Measurements from ENCODE around the gene ATMIN. TPM values are rescaled to one million over a fixed set of nuclear protein-coding genes. Genes with fewer than 3 reads are reported as not detected.

The ATMIN gene
- total RNA-seq, 1 experiment from 2014 or later = 66.6 TPM

DNA sequence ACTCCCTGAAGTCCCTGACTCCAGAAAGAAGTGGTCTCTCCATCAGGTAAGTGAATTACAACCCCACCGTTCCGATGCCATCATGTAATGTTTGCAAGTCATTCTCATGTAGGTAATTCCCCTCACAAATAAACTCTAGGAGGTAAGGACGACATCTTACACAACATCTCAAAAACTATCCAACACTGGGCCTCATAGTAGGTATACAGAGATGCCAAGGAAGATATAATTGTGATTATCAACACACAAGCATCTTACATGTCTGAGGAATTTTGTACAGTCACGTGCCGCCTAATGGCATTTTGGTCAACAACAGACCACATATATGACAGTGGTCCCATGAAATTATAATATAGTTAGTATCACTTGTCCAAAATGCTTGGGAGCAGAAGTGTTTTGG lies 53.2 kb downstream of the ATMIN start:
- Histone ChIP-seq H3K14ac (ENCODE audit: insufficient read depth, low read length) (no peak overlapping the region), H3K18ac (ENCODE audit: insufficient read length, low read depth, low read length) (no peak overlapping the region), H3K4me1 (ENCODE audit: insufficient read depth, low read length) (no peaks in the 10 kb centered on the region), H3K23ac (ENCODE audit: insufficient read length, low read depth, low read length) (no peak overlapping the region), H2AK5ac (ENCODE audit: insufficient read length, low read length) (no peak overlapping the region), H3K27ac (ENCODE audit: insufficient read length, low read depth, low read length) (no peak overlapping the region), H3K23me2 (ENCODE audit: insufficient read length, low read depth, low read length, poor library complexity, severe bottlenecking) (no peaks in the 10 kb centered on the region), H3K79me1 (ENCODE audit: insufficient read depth, low read depth, low read length, poor library complexity, severe bottlenecking) (peaks cover 2% of the 10 kb centered on the region), H2AFZ (ENCODE audit: low read length) (no peak overlapping the region), H2BK20ac (ENCODE audit: low read depth, low read length, poor library complexity, severe bottlenecking) (no peak overlapping the region), H2BK12ac (ENCODE audit: insufficient read length, low read depth, low read length) (no peak overlapping the region), H2BK5ac (ENCODE audit: insufficient read length, low read length) (no peak overlapping the region), H3K9me3 (ENCODE audit: control insufficient read depth, low read depth, low read length) (no peaks in the 10 kb centered on the region), H2BK15ac (ENCODE audit: low read depth, low read length) (no peak overlapping the region), H3K56ac (ENCODE audit: insufficient read length, low read depth, low read length) (no peak overlapping the region), H4K5ac (ENCODE audit: insufficient read length, low read depth, low read length) (no peak overlapping the region), H3K79me2 (ENCODE audit: insufficient read depth, low read length) (peaks cover 10% of the 10 kb centered on the region; the same call in 1 of the 2 replicates), H4K20me1 (ENCODE audit: control insufficient read depth, insufficient read depth, insufficient read length) (no peaks in the 10 kb centered on the region), H4K91ac (ENCODE audit: insufficient read length, low read depth, low read length) (no peak overlapping the region), H4K8ac (replicated peaks; ENCODE audit: insufficient read length, low read depth, low read length) (no peak overlapping the region), H3K27me3 (ENCODE audit: insufficient read depth, low read length) (no peaks in the 10 kb centered on the region), H3K4me2 (ENCODE audit: insufficient read depth, insufficient read length, low read length) (no peak overlapping the region), H3T11ph (ENCODE audit: low read length) (no peak overlapping the region), H3K4ac (ENCODE audit: low read depth, low read length) (no peak overlapping the region), H2BK120ac (ENCODE audit: low read depth, low read length, poor library complexity, severe bottlenecking) (no peak overlapping the region), H3K9ac (ENCODE audit: extremely low read depth, insufficient read length, low read length) (no peak overlapping the region)
- Mint-ChIP-seq H3K36me3 (ENCODE audit: insufficient read depth in 1 of 3, low read depth in 3 of 3) (peaks cover 11 to 50% (median 39%) of the 10 kb centered on the region in 3 experiments; a peak in 6 of 7 replicates), H3K27me3 (ENCODE audit: low read depth) (no peaks in the 10 kb centered on the region), H3K27ac (peak overlapping the region in 2 of 3 experiments; percentile 44 to 59; a peak in 2 of 7 replicates), H3K9me3 (no peaks in the 10 kb centered on the region), H3K4me1 (no peaks in the 10 kb centered on the region), H3K4me3 (no peak overlapping the region)
- no peak for DNase-seq
- no peak for TF ChIP-seq CTCF (conservative IDR thresholded peaks at IDR 0.05)
- WGBS (ENCODE audit: extremely low coverage, insufficient read length, low lambda C conversion rate) = no CpG with 5 or more reads among the region's 5 CpGs

All from H9 (cell line).